DND-41 (cell line): ENCODE data around the gene SOX8.

Source experiments
- ATAC-seq: fragments of 200-7000 bp; cut with Tn5 transposase; 3 replicates; pipeline ENCODE4 v1.9.1; 2021; ENCODE audit warnings: low read depth; ENCODE audit not compliant: insufficient read depth
- DNase-seq: peaks from one replicate; pipeline ENCODE4 v3.0.0-alpha.2; 2020
- H2AFZ ChIP-seq: 2 replicates; pipeline ENCODE4 v1.6.0; 2012; ENCODE audit warnings: low read depth, low read length
- H3K27ac ChIP-seq: 2 replicates; pipeline ENCODE4 v1.5.1; 2012; ENCODE audit warnings: low read length, inconsistent platforms
- H3K27me3 ChIP-seq: fragments of 200-600 bp; sonication (generic); 2 replicates; pipeline ENCODE4 v1.6.0; 2012; ENCODE audit warnings: low read length, mild to moderate bottlenecking, inconsistent platforms; ENCODE audit not compliant: insufficient read depth, poor library complexity
- H3K36me3 ChIP-seq: 2 replicates; pipeline ENCODE4 v1.5.1; 2012; ENCODE audit warnings: low read length, inconsistent platforms; ENCODE audit not compliant: insufficient read depth
- H3K4me1 ChIP-seq: 2 replicates; pipeline ENCODE4 v1.5.1; 2012; ENCODE audit warnings: mild to moderate bottlenecking, low read length; ENCODE audit not compliant: insufficient read depth
- H3K4me2 ChIP-seq: 2 replicates; pipeline ENCODE4 v1.6.0; 2012; ENCODE audit warnings: mild to moderate bottlenecking, moderate library complexity, low read length, inconsistent platforms; ENCODE audit not compliant: insufficient read depth
- H3K4me3 ChIP-seq, 2 experiments: fragments of 200-600 bp in 1 of 2; shearing (Covaris generic) in 1 of 2; 2 replicates each; pipeline ENCODE4 v1.5.1; 2012 to 2016; ENCODE audit warnings: inconsistent platforms in 2 of 2, low read length in 2 of 2, mild to moderate bottlenecking in 2 of 2, low read depth in 1 of 2, moderate library complexity in 1 of 2
- H3K79me2 ChIP-seq: 2 replicates; pipeline ENCODE4 v1.6.0; 2012; ENCODE audit warnings: low read length, inconsistent platforms; ENCODE audit not compliant: insufficient read depth
- H3K9ac ChIP-seq: 2 replicates; pipeline ENCODE4 v1.6.0; 2012; ENCODE audit warnings: low read depth, mild to moderate bottlenecking, inconsistent platforms, low read length, moderate library complexity
- H3K9me3 ChIP-seq: 2 replicates; pipeline ENCODE4 v1.5.1; 2012; ENCODE audit warnings: low read length, moderate library complexity, mild to moderate bottlenecking, inconsistent platforms; ENCODE audit not compliant: insufficient read depth, severe bottlenecking
- H4K20me1 ChIP-seq: 2 replicates; pipeline ENCODE4 v1.6.0; 2012; ENCODE audit warnings: low read length; ENCODE audit not compliant: insufficient read depth
- EZH2 ChIP-seq: IDR thresholded peaks from 3 replicates; pipeline ENCODE4 v1.6.1; 2012; ENCODE audit warnings: borderline replicate concordance, low read depth, mild to moderate bottlenecking, moderate library complexity, low read length, inconsistent platforms; ENCODE audit not compliant: severe bottlenecking
- TF ChIP-seq, protein P1 (sequence below): IDR thresholded peaks from 2 replicates; pipeline ENCODE4 v1.5.1; 2012; ENCODE audit warnings: borderline replicate concordance, low read length, moderate library complexity, mild to moderate bottlenecking; ENCODE audit not compliant: poor library complexity, severe bottlenecking; ENCODE audit errors: extremely low read depth

Gene SOX8

GRCh38 chr16:1035066-1035415, 53.5 kb downstream of the SOX8 start:
- no peaks in the 10 kb centered on the region for H3K36me3 ChIP-seq
- H3K4me2 ChIP-seq = no peak overlapping the region
- no peak overlapping the region for H3K27ac ChIP-seq
- no peaks in the 10 kb centered on the region for H3K27me3 ChIP-seq
- H3K9ac ChIP-seq = no peak overlapping the region
- no peaks in the 10 kb centered on the region for H3K4me1 ChIP-seq
- TF ChIP-seq, protein P1, sequence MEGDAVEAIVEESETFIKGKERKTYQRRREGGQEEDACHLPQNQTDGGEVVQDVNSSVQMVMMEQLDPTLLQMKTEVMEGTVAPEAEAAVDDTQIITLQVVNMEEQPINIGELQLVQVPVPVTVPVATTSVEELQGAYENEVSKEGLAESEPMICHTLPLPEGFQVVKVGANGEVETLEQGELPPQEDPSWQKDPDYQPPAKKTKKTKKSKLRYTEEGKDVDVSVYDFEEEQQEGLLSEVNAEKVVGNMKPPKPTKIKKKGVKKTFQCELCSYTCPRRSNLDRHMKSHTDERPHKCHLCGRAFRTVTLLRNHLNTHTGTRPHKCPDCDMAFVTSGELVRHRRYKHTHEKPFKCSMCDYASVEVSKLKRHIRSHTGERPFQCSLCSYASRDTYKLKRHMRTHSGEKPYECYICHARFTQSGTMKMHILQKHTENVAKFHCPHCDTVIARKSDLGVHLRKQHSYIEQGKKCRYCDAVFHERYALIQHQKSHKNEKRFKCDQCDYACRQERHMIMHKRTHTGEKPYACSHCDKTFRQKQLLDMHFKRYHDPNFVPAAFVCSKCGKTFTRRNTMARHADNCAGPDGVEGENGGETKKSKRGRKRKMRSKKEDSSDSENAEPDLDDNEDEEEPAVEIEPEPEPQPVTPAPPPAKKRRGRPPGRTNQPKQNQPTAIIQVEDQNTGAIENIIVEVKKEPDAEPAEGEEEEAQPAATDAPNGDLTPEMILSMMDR = no peak
- TF ChIP-seq EZH2 = no peak
- ATAC-seq (no peak), DNase-seq (no peak)
- no peaks in the 10 kb centered on the region for H4K20me1 ChIP-seq
- H3K4me3 ChIP-seq = no peak overlapping the region
- peaks cover 7% of the 10 kb centered on the region for H3K9me3 ChIP-seq
- H2AFZ ChIP-seq = no peak overlapping the region
- no peaks in the 10 kb centered on the region for H3K79me2 ChIP-seq

DNA sequence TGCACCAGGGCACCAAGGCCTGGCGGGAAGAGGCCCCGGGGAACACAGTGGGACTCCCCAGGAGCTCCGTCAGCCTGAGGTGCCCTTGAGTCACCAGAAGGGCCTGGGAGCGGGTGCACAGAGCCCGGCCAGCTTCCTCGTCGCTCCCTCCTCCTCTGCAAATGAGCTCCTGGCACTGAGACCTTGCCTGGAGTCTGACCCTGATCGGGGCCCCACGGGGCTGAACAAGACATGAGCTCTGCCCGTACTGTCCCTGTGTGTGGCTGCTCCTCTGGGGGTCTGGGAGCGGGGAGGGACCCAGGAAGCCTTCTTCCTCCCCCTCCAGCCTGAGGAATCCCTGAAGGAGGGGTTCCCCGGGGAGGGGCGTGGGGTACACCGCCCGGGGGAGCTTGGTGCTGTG, 54.6 kb downstream of the SOX8 start:
- ATAC-seq = no peak
- Histone ChIP-seq H3K4me3 (no peak overlapping the region), H3K27ac (no peak overlapping the region)

More for the DNA sequence above, 54.6 kb downstream of the SOX8 start:
- Histone ChIP-seq H3K79me2 (no peaks in the 10 kb centered on the region), H3K36me3 (no peaks in the 10 kb centered on the region), H3K4me2 (no peak overlapping the region), H3K9ac (no peak overlapping the region), H3K9me3 (peaks cover 7% of the 10 kb centered on the region), H2AFZ (no peak overlapping the region), H3K27me3 (no peaks in the 10 kb centered on the region), H4K20me1 (no peaks in the 10 kb centered on the region), H3K4me1 (no peaks in the 10 kb centered on the region)
- TF ChIP-seq, protein P1 = no peak
- TF ChIP-seq EZH2 = no peak
- no peak for DNase-seq
